T-helper 1 cell treated with Interleukin-12 subunit alpha and Interleukin-12 subunit beta and Interleukin-4 antibody, amounts not matched to agents 30 μg/mL and 1 μg/mL, for 36 hours (primary cell): ENCODE data around the gene ANKRD13B.
A peak's percentile ranks its signal among the peaks of the same experiment; 100 is the strongest.
"Not testable (repeated sequence)": the region's sequence is repeated elsewhere in the genome, so short reads cannot be mapped to it uniquely, and the experiment has no call there.

ENCODE experiments used
- H3K27ac Mint-ChIP-seq: one replicate; pipeline ENCODE4 v1.8.0; 2021; ENCODE audit warnings: mild to moderate bottlenecking, mixed read lengths
- H3K27me3 Mint-ChIP-seq: one replicate; pipeline ENCODE4 v1.8.0; 2021; ENCODE audit warnings: low read depth, mixed read lengths
- H3K36me3 Mint-ChIP-seq: one replicate; pipeline ENCODE4 v1.8.0; 2021; ENCODE audit warnings: low read depth, mixed read lengths
- H3K4me1 Mint-ChIP-seq: one replicate; pipeline ENCODE4 v1.8.0; 2021; ENCODE audit warnings: low read depth, mixed read lengths
- H3K4me3 Mint-ChIP-seq: one replicate; pipeline ENCODE4 v1.8.0; 2021; ENCODE audit warnings: mild to moderate bottlenecking, moderate library complexity, mixed read lengths
- H3K9me3 Mint-ChIP-seq: one replicate; pipeline ENCODE4 v1.8.0; 2021; ENCODE audit warnings: mixed read lengths

The ANKRD13B gene

DNA sequence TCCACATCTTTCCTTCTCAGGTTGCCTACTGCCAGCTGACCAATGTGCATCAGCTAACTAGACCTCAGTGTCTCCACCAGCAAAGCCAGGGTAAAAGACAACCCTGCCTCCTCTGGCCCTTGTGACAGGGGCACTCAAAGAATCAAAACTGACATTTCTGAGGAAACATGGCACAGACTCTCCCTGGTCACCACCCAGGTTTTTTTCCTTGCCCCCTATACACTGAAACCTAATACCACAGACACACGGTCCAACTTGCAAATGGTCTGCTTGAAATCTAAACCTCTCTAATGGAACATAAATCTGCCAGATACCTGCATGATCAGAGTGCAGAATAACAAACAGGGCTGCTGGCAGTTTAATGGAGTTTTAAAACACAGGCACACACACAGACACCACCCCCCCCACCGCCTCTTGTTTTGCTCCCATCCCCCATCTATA, 49.3 kb downstream of the ANKRD13B start:
- no peak overlapping the region for H3K4me3 Mint-ChIP-seq
- no peaks in the 10 kb centered on the region for H3K27me3 Mint-ChIP-seq
- H3K9me3 Mint-ChIP-seq, result no peaks in the 10 kb centered on the region
- H3K27ac Mint-ChIP-seq, result peak overlapping the region; percentile 3
- H3K4me1 Mint-ChIP-seq, result peaks cover 11% of the 10 kb centered on the region
- H3K36me3 Mint-ChIP-seq, result peaks cover 14% of the 10 kb centered on the region

DNA sequence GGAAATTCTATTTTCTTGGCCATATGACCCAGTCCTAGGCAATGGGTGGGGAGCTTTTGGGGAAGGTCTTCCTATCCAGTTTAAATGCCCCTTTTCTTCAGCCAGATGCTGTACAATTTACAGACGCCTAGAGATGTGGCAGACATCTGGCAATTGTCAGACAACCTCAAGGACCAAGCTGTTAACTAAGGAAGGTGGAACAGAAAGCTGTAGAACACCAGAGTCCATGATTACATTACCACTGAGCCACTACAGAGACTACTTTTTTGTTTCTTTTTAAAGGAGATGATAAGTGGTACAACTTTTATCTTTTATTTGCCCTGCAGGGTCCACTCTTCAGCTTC, 50.9 kb downstream of the ANKRD13B start:
- Mint-ChIP-seq H3K4me3 (no peak overlapping the region), H3K27ac (no peak overlapping the region), H3K36me3 (peaks cover 23% of the 10 kb centered on the region), H3K9me3 (no peaks in the 10 kb centered on the region), H3K4me1 (peaks cover 11% of the 10 kb centered on the region), H3K27me3 (no peaks in the 10 kb centered on the region)

DNA sequence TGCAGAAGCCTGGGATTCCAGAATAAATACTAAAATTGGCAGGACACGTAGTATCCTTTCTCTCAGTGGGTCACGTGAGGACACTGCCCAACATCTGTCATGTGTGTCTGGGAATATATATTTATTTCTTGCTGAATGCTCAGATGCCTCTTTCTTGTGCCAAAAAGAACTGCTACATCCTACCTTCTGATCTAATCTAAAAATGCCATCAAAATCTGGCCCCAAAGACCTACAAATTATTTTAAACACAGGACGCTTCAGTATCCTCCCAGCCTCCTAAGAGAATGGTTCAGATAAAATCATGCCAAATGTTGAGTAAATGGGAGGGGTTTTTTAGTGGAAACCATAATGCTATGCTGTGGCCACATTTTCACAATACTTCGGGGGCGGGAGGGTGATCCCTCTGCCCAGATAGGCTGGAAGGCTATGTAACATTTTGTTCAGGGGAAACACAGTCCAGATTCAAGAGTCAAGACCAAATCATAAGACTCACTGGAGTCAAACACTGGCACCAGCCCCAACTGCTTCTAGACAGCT, 52.7 kb downstream of the ANKRD13B start:
- peaks cover 31% of the 10 kb centered on the region for H3K36me3 Mint-ChIP-seq
- H3K4me3 Mint-ChIP-seq, result no peak overlapping the region
- H3K27me3 Mint-ChIP-seq, result no peaks in the 10 kb centered on the region
- H3K27ac Mint-ChIP-seq, result no peak overlapping the region
- peaks cover 1% of the 10 kb centered on the region for H3K4me1 Mint-ChIP-seq
- no peaks in the 10 kb centered on the region for H3K9me3 Mint-ChIP-seq

DNA sequence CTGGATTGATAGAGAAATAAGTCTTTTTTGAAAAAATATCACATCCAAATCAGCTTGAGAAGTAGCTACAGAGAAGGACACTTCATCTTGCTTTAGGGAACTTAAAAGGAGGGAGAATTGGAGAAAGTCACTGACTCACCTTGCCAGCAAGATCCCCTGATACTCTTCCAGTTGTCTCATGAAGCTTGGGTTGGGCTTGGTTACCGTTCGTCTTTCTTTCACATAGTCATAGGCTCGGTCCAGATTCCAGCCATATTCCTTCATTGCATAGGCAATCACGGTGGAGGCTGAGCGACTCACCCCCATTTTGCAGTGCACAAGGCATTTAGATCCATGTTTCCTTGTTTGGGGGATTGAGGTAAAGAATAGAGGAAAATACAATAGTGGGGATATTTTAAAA, 55.1 kb downstream of the ANKRD13B start:
- Mint-ChIP-seq H3K27me3 (no peaks in the 10 kb centered on the region), H3K9me3 (no peaks in the 10 kb centered on the region), H3K4me1 (no peaks in the 10 kb centered on the region), H3K4me3 (no peak overlapping the region), H3K36me3 (peaks cover 27% of the 10 kb centered on the region), H3K27ac (no peak overlapping the region)

DNA sequence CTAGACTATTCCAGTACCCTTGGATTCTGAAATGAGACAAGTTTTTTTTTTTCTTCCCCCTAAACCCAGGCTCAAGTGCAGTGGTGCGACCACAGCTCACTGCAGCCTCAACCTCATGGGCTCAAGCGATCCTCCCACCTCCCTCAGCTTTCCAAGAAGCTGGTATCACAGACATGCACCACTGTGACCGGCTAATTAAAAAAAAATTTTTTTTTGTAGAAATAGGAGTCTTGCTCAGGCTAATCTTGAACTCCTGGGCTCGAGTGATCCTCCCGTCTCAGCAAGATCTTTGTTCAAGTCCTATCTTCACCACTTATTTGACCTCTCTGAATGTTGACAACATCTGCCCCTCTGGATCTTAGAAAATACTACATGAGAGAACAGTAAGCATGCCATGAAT, 56.4 kb downstream of the ANKRD13B start:
- no peaks in the 10 kb centered on the region for H3K9me3 Mint-ChIP-seq
- H3K4me1 Mint-ChIP-seq, result no peaks in the 10 kb centered on the region
- H3K27me3 Mint-ChIP-seq, result no peaks in the 10 kb centered on the region
- H3K27ac Mint-ChIP-seq, result no peak overlapping the region
- peaks cover 26% of the 10 kb centered on the region for H3K36me3 Mint-ChIP-seq
- H3K4me3 Mint-ChIP-seq, result no peak overlapping the region

DNA sequence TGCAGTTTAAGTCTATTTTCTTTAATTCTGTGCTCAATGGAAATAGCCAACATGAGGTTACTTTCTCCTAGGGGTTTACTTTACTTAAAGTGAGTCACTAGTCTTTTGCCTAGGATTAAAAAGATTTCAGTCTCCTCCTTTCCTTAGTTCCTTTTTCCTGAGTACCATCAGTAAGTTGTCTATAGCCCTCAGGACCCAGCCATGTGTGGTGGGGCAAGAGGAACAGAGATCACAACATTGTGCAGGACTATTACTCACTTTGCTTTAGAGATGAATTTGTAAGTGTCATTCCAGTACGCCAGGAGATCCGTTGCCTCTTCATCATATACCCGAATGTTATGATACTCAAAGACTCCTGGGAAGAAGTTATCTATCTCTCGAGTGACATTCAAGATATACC, 57.5 kb downstream of the ANKRD13B start:
- no peaks in the 10 kb centered on the region for H3K27me3 Mint-ChIP-seq
- H3K4me1 Mint-ChIP-seq, result no peaks in the 10 kb centered on the region
- H3K4me3 Mint-ChIP-seq, result no peak overlapping the region
- H3K9me3 Mint-ChIP-seq, result no peaks in the 10 kb centered on the region
- H3K36me3 Mint-ChIP-seq, result peaks cover 21% of the 10 kb centered on the region
- H3K27ac Mint-ChIP-seq, result no peak overlapping the region

DNA sequence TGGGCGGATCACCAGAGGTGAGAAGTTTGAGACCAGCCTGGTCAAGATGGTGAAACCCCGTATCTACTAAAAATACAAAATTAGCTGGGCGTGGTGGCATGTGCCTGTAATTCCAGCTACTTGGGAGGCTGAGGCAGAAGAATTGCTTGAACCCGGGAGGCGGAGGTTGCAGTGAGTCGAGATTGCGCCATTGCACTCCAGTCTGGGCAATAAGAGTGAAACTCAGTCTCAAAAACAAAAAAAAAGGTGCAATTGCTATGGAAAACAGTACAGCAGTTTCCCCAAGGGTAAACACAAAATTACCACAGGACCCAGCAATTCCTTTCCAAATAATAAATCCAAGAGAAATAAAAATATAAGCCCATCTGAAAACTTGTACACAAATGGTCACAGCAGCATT, 59.0 kb downstream of the ANKRD13B start:
- H3K4me3 Mint-ChIP-seq, H3K4me1 Mint-ChIP-seq, H3K27ac Mint-ChIP-seq, H3K27me3 Mint-ChIP-seq, H3K9me3 Mint-ChIP-seq: not testable (repeated sequence)
- peaks cover 29% of the 10 kb centered on the region for H3K36me3 Mint-ChIP-seq

DNA sequence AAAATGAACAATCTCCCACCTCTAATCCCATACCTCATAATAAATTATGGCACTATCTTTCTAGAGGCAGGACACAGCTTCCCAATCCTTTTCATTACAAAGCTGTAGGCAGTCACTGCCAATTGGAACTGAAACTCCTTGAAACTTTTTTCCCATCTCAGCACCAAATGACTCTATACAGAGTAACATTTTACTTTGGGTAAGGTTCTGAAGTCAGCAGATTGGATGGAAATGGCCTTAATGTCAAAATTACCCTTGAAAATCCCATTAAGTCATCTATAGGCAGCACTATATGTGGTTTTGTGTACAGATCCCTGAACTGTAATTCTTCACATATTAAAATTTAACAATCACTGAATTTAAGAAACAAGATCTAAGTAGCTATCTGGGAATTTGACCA, 60.0 kb downstream of the ANKRD13B start:
- H3K27ac Mint-ChIP-seq, result no peak overlapping the region
- no peak overlapping the region for H3K4me3 Mint-ChIP-seq
- peaks cover 27% of the 10 kb centered on the region for H3K36me3 Mint-ChIP-seq

DNA sequence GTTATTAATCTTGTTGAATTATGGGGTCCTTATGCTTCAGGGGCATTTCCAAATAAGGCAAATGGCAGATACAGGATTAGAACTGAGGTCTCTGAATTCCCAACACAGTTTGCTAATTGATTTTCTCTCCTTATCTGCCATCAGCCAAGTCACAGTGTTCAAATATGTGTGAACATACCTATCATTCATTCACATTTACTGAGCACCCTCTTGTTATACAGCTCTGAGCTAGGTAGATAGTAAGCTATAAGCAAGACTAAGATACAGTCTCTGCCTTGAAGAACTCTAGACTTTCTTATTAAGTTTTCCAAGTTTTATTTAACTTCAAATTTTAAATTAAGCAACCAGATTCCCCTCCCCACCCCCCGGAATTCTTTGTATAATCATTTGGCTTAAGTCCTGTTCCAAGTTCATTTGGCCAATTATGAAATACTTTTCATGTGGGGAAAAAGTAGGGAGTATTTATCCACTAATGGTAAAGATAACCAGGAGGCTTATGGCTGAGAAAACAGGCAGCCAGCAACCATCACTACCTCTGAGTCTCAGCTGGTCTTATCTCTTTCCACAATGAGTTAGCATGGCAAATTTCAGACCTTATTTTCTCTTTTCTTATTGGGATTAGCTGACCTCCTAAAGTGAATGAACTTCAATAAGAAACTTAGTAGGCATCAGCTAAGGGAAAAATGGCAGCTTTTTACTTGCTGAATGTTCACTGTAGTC, 61.2 kb downstream of the ANKRD13B start:
- Mint-ChIP-seq H3K9me3 (no peaks in the 10 kb centered on the region), H3K27ac (no peak overlapping the region), H3K4me3 (no peak overlapping the region), H3K4me1 (no peaks in the 10 kb centered on the region), H3K36me3 (peaks cover 22% of the 10 kb centered on the region), H3K27me3 (no peaks in the 10 kb centered on the region)

More for the DNA sequence above, 60.0 kb downstream of the ANKRD13B start:
- H3K4me1 Mint-ChIP-seq, result no peaks in the 10 kb centered on the region
- no peaks in the 10 kb centered on the region for H3K9me3 Mint-ChIP-seq
- H3K27me3 Mint-ChIP-seq, result no peaks in the 10 kb centered on the region

DNA sequence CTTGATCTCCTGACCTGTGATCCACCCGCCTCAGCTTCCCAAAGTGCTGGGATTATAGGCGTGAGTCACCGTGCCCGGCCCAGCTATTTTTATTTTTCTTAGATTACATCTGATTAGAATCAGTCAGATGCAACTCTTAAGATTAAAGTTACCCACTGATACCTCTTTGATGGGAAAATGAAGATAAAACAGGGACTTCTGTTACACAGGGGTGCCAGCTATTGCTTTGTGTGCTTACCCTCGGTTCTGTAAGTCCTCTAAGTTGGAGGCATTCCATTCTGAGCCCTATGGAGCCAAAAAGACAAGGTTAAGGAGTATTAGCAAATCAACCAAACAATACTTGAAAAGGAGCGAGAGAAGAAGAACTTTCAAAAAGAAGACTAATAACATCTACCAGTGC, 62.4 kb downstream of the ANKRD13B start:
- Mint-ChIP-seq H3K27me3 (no peaks in the 10 kb centered on the region), H3K4me3 (no peak overlapping the region), H3K4me1 (no peaks in the 10 kb centered on the region), H3K9me3 (no peaks in the 10 kb centered on the region), H3K36me3 (peaks cover 16% of the 10 kb centered on the region), H3K27ac (no peak overlapping the region)

DNA sequence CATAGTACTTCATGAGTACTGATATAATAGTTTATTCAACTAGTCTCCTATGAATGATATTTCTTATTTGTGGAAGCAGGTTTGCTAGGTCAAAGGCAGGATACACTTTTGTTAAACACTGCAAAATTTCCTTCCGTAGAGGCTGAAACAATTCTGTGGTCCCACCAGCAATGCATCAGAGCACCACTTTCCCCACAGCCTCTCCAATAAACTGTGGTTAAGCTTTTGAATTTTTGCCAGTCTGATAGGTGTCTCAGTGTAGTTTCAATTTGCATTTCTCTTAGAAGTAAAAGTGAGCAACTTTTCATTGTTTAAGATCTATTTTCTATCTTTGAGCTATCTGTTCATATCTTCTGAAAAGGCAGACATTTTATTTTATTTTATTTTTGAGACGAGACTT, 66.2 kb downstream of the ANKRD13B start:
- no peaks in the 10 kb centered on the region for H3K27me3 Mint-ChIP-seq
- H3K36me3 Mint-ChIP-seq, result peaks cover 29% of the 10 kb centered on the region
- H3K4me1 Mint-ChIP-seq, result no peaks in the 10 kb centered on the region
- no peak overlapping the region for H3K27ac Mint-ChIP-seq
- no peaks in the 10 kb centered on the region for H3K9me3 Mint-ChIP-seq
- H3K4me3 Mint-ChIP-seq, result no peak overlapping the region

DNA sequence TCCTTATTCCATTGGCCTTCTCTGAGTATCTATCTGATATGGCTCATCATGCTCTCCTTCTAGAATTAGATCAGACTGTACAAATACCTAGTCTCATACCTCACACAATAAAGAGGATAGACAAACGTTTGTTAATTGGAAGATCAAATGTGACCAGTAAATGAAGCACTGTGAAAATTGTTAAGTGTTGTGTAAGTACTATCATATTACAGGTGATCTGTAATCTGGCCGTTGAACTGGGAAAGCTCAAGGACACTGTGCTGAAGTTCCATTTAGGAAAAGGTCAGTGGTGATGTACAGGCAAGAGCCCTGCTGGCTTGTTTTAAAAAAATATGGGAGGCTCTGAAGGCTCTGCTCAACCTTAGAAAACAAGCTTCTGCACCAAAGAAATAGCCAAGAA, 68.3 kb downstream of the ANKRD13B start:
- H3K9me3 Mint-ChIP-seq, result no peaks in the 10 kb centered on the region
- no peak overlapping the region for H3K27ac Mint-ChIP-seq
- H3K36me3 Mint-ChIP-seq, result peaks cover 37% of the 10 kb centered on the region
- peaks cover 2% of the 10 kb centered on the region for H3K4me1 Mint-ChIP-seq
- no peak overlapping the region for H3K4me3 Mint-ChIP-seq
- no peaks in the 10 kb centered on the region for H3K27me3 Mint-ChIP-seq

DNA sequence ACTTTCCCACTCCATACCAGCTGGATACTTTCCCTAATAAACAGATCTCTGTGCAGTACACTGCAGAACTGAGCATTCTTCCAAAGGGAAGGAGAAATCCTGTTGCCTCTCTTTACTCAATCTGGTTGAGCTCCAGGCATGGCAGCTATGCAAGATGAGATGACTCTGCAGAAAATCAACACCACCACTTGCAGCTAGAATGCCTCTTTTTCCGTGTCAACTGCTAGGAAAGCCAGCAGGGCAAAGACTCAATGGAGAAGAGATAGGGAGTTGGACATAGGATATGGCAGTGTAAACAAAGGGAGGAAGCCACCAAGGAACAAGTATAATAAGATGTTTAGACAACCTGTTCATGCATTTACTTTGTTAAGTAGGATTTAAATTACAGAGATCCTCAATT, 70.2 kb downstream of the ANKRD13B start:
- Mint-ChIP-seq H3K27me3 (no peaks in the 10 kb centered on the region), H3K27ac (no peak overlapping the region), H3K4me1 (peaks cover 9% of the 10 kb centered on the region)

More for the DNA sequence above, 70.2 kb downstream of the ANKRD13B start:
- H3K36me3 Mint-ChIP-seq, result peaks cover 46% of the 10 kb centered on the region
- H3K4me3 Mint-ChIP-seq, result no peak overlapping the region
- H3K9me3 Mint-ChIP-seq, result no peaks in the 10 kb centered on the region
